HTR-8/SVneo (cell line): ENCODE measurements around the gene PARD3B.
A peak's percentile ranks its signal among the peaks of the same experiment; 100 is the strongest.

Experiments
- DNase-seq: peaks from one replicate; pipeline ENCODE4 v3.0.0; 2011; ENCODE audit warnings: low spot score, mixed read lengths; ENCODE audit not compliant: insufficient read length
- FAIRE-seq: peaks from 2 replicates; lab custom pipeline; 2011; peaks lifted over from hg19 to GRCh38; lab: Jason Lieb, UNC

PARD3B gene

GRCh38 chr2:205337274-205337673 is 792.0 kb downstream of the PARD3B start:
- DNase-seq, result no peak
- FAIRE-seq, result no peak

GRCh38 chr2:205338156-205338555 is 792.9 kb downstream of the PARD3B start:
- no peak for DNase-seq
- no peak for FAIRE-seq

- DNase-seq (no peak), FAIRE-seq (no peak)
These were observed 797.8 kb downstream of the PARD3B start for GRCh38 chr2:205343103-205343502.

- DNase-seq, result no peak
- no peak for FAIRE-seq
These were observed 801.4 kb downstream of the PARD3B start for GRCh38 chr2:205346649-205347048.

- FAIRE-seq, result no peak
- no peak for DNase-seq
These were observed 802.6 kb downstream of the PARD3B start for GRCh38 chr2:205347899-205348298.

- FAIRE-seq (no peak), DNase-seq (no peak)
These were observed 806.8 kb downstream of the PARD3B start for GRCh38 chr2:205352094-205352493.

GRCh38 chr2:205352593-205352992 is 807.3 kb downstream of the PARD3B start:
- DNase-seq (peak; percentile 6), FAIRE-seq (no peak)

- FAIRE-seq (no peak), DNase-seq (no peak)
These were observed 812.5 kb downstream of the PARD3B start for GRCh38 chr2:205357732-205358131.

- peak; percentile 7 for DNase-seq
- no peak for FAIRE-seq
These were observed 813.1 kb downstream of the PARD3B start for GRCh38 chr2:205358351-205358815.

- FAIRE-seq (no peak), DNase-seq (no peak)
These were observed 816.0 kb downstream of the PARD3B start for GRCh38 chr2:205361272-205361671.

- no peak for DNase-seq
- no peak for FAIRE-seq
These were observed 816.7 kb downstream of the PARD3B start for GRCh38 chr2:205361970-205362369.

- FAIRE-seq (no peak), DNase-seq (no peak)
These were observed 819.0 kb downstream of the PARD3B start for GRCh38 chr2:205364261-205364660.

- DNase-seq, result no peak
- no peak for FAIRE-seq
These were observed 821.2 kb downstream of the PARD3B start for GRCh38 chr2:205366336-205367060.

- no peak for FAIRE-seq
These were observed 822.2 kb downstream of the PARD3B start for GRCh38 chr2:205367331-205367935.

GRCh38 chr2:205369813-205370212 is 824.5 kb downstream of the PARD3B start:
- no peak for FAIRE-seq

More at GRCh38 chr2:205367331-205367935, 822.2 kb downstream of the PARD3B start:
- no peak for DNase-seq

GRCh38 chr2:205370726-205371125 is 825.5 kb downstream of the PARD3B start:
- FAIRE-seq (no peak), DNase-seq (no peak)

More at GRCh38 chr2:205369813-205370212, 824.5 kb downstream of the PARD3B start:
- DNase-seq, result no peak

- DNase-seq, result no peak
- FAIRE-seq, result no peak
These were observed 826.9 kb downstream of the PARD3B start for GRCh38 chr2:205372141-205372540.

- FAIRE-seq (no peak), DNase-seq (no peak)
These were observed 830.5 kb downstream of the PARD3B start for GRCh38 chr2:205375461-205376448.

- FAIRE-seq, result no peak
- no peak for DNase-seq
These were observed 832.0 kb downstream of the PARD3B start for GRCh38 chr2:205377324-205377723.

- FAIRE-seq (no peak), DNase-seq (no peak)
These were observed 838.3 kb downstream of the PARD3B start for GRCh38 chr2:205383601-205384000.
